ENCODE data around the gene TAF1C.

- TF ChIP-seq ZBTB26 (CRISPR knock-in tag; IDR thresholded peaks at IDR 0.05) (no peak), KDM4B (IDR thresholded peaks at IDR 0.05; ENCODE audit: borderline replicate concordance in 2 of 2, low read depth in 1 of 2) (no peak), ZNF431 (CRISPR knock-in tag; IDR thresholded peaks at IDR 0.05) (no peak), ZSCAN32 (CRISPR knock-in tag; IDR thresholded peaks at IDR 0.05) (no peak), BRCA1 (IDR thresholded peaks at IDR 0.05) (no peak), BRCA1 (CRISPR knock-in tag; IDR thresholded peaks at IDR 0.05) (no peak), ZC3H8 (IDR thresholded peaks at IDR 0.05) (no peak), PHF21A (IDR thresholded peaks at IDR 0.05; ENCODE audit: borderline replicate concordance, low read depth) (no peak), ZNF3 (CRISPR knock-in tag; IDR thresholded peaks at IDR 0.05) (no peak), ARID2 (IDR thresholded peaks at IDR 0.05) (no peak)
Observed at GRCh38 chr16:84190731-84191388, 4.0 kb upstream of the TAF1C start, which contains the start of gene ADAD2.
